ENCODE measurements around the gene MRPS35. TPM values are rescaled to one million over a fixed set of nuclear protein-coding genes. Genes with fewer than 3 reads are reported as not detected.

Gene MRPS35
- total RNA-seq, 1 donor = 55.7 TPM

DNA sequence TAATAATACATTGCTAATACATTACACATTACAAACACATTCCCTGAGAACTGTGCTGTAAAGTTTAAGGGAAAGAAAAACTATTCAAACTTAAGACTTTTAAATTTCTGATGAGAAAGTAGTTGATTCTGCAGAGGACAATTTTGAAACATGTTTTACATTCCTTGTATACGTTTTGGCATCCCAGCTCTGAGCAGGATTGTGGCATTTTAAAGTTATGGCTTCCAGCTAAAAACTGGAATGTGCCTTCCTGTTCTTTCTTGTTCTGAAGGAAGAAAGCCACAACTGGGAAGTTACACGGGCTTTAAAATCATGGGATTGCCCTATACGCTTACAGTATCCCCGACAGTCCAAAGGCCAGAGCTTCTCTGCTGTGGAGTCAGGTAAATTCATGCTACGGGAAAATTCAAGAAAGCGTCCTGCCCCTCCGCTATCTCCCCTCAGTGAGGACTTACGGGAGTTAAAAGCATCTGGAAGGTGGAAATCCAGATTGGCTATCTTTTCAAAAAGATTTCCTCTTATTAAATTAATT, 58.6 kb downstream of the MRPS35 start:
- DNase-seq (ENCODE audit: low read depth) = no peak
- no peak for TF ChIP-seq CTCF (IDR thresholded peaks at IDR 0.05; ENCODE audit: insufficient read depth, low read depth, low read length)
- no peak overlapping the region for H3K4me3 ChIP-seq (ENCODE audit: low read depth, low read length)

- TF ChIP-seq CTCF (IDR thresholded peaks at IDR 0.05; ENCODE audit: insufficient read depth, low read depth, low read length) = no peak
- no peak overlapping the region for H3K4me3 ChIP-seq (ENCODE audit: low read depth, low read length)
- no peak for DNase-seq (ENCODE audit: low read depth)
Measured at GRCh38 chr12:27771481-27772327, 61.1 kb downstream of the MRPS35 start.

- H3K4me3 ChIP-seq (ENCODE audit: low read depth, low read length) = no peak overlapping the region
- peak; percentile 59 for DNase-seq (ENCODE audit: low read depth)
- TF ChIP-seq CTCF (IDR thresholded peaks at IDR 0.05; ENCODE audit: insufficient read depth, low read depth, low read length) = no peak
Measured at GRCh38 chr12:27772328-27773049, 61.9 kb downstream of the MRPS35 start.

GRCh38 chr12:27777141-27777540, 66.5 kb downstream of the MRPS35 start:
- TF ChIP-seq CTCF (IDR thresholded peaks at IDR 0.05; ENCODE audit: insufficient read depth, low read depth, low read length) = no peak
- no peak overlapping the region for H3K4me3 ChIP-seq (ENCODE audit: low read depth, low read length)
- no peak for DNase-seq (ENCODE audit: low read depth)

- no peak for DNase-seq (ENCODE audit: low read depth)
- no peak overlapping the region for H3K4me3 ChIP-seq (ENCODE audit: low read depth, low read length)
- no peak for TF ChIP-seq CTCF (IDR thresholded peaks at IDR 0.05; ENCODE audit: insufficient read depth, low read depth, low read length)
Measured at GRCh38 chr12:27778206-27778605, 67.6 kb downstream of the MRPS35 start.

GRCh38 chr12:27779416-27779919, 68.8 kb downstream of the MRPS35 start:
- TF ChIP-seq CTCF (IDR thresholded peaks at IDR 0.05; ENCODE audit: insufficient read depth, low read depth, low read length) = no peak
- peak; percentile 22 for DNase-seq (ENCODE audit: low read depth)
- H3K4me3 ChIP-seq (ENCODE audit: low read depth, low read length) = peak overlapping the region; percentile 76

Measured in fibroblast of villous mesenchyme (primary cell).